GM12801 (cell line): ENCODE measurements around the gene PIP5K1C.

Experiments used
- TF ChIP-seq, protein P1 (sequence below): IDR thresholded peaks from one replicate; pipeline ENCODE4 v1.5.1; 2011; ENCODE audit warnings: control low read depth; ENCODE audit not compliant: insufficient read length; ENCODE audit errors: extremely low read depth

PIP5K1C gene

DNA sequence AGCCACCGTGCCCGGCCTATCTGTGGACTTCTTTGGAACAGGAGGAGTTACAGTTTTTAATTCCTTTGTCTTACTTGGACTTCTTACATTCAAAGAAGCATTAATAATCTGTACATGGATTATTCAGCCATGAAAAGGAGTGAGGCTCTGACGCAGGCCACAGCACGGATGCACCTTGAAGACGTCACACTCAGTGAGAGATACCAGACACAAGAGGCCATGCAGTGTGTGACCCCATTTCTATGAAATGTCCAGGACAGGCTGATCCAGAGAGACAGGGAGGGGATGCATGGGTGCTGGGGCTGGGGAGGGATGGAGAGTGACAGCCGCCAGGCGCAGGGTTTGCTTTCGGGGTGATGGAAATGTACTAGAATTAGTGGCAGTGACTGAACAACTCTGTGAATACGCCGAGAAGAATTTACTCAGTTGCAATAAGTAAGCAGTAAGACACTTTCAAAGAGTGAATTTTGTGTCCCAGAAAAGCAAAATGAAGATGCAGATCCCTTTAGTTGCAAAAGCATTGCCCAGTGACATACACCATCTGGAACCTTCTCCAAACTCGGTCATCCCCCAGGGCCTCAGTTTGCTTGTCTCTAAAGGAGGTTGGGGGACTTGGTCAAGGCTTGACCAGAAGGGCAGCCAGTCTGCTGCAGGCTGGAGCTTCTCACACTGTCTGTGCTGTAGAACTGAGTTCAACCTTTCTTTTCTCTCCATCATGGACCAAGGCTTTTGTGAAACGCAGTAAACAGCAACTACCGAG is 25.3 kb downstream of the PIP5K1C start:
- TF ChIP-seq, protein P1, sequence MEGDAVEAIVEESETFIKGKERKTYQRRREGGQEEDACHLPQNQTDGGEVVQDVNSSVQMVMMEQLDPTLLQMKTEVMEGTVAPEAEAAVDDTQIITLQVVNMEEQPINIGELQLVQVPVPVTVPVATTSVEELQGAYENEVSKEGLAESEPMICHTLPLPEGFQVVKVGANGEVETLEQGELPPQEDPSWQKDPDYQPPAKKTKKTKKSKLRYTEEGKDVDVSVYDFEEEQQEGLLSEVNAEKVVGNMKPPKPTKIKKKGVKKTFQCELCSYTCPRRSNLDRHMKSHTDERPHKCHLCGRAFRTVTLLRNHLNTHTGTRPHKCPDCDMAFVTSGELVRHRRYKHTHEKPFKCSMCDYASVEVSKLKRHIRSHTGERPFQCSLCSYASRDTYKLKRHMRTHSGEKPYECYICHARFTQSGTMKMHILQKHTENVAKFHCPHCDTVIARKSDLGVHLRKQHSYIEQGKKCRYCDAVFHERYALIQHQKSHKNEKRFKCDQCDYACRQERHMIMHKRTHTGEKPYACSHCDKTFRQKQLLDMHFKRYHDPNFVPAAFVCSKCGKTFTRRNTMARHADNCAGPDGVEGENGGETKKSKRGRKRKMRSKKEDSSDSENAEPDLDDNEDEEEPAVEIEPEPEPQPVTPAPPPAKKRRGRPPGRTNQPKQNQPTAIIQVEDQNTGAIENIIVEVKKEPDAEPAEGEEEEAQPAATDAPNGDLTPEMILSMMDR, result no peak

DNA sequence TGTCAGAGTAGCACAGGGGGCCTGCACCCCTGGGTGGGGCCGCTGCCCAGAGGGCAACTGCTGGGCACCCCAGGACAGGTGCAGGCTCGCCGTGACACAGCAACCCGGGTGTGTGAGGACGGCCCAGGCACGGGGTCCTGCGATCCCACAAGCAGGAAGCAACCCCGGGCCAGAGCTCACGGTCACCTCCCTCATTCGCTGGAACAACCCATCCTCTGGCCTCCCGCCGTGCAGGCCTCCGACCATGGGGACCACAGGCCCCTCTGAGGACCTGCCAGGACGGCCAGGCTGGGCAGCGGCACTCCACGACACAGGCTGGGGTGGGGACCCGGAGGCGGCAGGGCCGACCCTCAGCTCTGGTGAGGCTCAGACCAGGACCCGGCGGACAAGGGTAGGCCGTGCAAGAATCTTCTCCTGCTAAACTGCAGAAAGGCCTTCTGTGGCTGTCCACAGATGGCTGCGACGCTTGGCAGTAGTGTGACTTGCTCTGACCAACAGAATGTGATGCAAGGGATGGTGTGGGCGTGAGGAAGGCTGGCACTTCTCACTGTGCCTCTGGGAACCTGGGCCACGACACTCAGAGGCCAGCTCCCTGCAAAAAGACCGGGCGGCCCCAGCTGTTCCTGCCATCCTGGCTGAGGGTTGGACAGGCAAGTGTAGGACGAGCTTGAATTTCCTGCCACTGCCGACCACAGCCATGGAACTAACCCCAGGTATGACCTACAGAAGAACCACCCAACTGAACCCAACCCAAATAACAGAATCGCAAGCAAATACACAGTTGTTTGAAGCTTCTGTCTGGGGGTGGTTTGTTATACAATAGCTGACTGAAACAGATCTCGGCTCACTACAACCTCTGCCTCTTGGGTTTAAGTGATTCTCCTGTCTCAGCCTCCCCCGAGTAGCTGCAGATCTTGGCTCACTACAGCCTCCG is 26.5 kb downstream of the PIP5K1C start:
- TF ChIP-seq, protein P1, result no peak

DNA sequence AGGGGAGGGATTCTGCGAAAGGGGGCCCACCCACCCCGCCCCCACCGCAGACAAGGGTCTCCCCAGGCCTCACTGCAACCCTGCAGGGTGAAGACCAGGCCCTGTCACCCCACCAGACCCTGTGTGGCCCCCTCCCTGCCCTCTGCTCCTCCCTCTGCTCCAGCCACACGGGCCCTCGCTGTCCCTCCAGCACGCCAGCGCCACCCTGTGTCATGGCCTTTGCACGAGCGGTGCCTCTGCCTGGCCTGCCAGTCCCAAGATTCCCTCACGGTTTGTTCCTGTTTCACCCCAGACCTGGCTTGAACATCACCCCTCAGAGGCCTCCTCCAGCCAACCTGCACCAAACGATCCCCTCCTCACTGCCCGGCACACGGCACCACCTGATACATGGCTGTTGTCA is 27.3 kb downstream of the PIP5K1C start:
- TF ChIP-seq, protein P1, result no peak

DNA sequence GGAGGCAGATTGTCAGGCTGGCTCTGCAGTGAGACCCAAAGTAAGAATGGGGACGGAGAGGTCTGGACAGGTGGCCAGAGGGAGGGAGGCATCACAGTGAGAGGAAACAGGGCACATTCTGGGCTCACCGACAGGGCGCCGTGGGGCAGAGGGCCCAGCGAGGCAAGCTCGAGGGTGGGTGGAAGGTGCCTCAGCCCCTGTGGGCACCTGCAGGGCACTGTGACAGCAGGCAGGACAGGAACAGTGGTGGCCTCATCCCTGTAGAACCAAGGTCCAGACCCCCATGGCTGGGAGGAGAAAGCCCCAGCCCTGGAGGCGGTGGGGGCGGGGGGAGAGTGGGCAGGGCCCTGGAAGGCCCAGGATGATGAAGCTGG is 27.7 kb downstream of the PIP5K1C start:
- TF ChIP-seq, protein P1, result no peak

DNA sequence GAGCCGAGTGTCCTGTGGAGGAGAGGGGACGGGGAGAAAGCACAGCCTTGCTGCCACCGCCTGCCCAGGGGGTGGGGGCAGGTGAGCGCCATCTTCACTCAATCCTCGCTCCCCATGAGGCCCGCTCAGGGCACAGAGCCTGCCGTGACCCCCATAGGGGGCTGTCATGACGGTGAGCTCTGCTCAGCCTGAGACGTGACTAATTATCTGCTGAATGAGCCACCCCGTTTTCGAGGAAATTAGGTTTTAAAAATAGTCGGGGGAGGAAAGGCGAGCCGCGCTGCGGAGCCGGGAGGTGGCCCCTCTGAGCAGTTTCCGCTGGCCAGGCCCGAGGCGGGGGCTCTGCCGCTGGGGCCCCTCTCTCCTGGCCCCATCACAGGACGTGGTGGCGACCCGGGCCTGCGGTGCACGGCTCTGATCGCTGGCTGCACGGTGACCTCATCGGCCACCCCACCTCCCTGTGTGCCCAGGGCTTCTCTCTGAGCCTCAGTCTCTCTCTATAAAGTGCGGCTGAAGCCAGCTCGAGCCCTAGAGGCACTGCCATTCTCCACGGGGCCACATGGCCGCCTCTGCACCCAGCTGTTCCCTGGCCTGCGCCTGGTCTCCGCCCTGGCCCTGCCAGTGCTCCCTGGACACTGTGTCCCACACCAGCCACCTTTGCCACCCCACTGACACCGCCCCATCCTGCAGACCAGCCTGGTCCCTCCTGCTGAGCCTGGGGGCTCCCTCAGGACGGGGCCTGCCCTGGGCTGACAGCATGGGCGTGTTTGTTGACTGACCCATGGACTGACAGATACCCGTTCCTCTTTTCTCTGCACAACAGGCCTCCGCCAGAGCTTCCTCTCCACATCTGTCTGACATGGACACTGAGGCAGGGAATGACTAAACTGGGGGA is 28.3 kb downstream of the PIP5K1C start:
- TF ChIP-seq, protein P1, result no peak

DNA sequence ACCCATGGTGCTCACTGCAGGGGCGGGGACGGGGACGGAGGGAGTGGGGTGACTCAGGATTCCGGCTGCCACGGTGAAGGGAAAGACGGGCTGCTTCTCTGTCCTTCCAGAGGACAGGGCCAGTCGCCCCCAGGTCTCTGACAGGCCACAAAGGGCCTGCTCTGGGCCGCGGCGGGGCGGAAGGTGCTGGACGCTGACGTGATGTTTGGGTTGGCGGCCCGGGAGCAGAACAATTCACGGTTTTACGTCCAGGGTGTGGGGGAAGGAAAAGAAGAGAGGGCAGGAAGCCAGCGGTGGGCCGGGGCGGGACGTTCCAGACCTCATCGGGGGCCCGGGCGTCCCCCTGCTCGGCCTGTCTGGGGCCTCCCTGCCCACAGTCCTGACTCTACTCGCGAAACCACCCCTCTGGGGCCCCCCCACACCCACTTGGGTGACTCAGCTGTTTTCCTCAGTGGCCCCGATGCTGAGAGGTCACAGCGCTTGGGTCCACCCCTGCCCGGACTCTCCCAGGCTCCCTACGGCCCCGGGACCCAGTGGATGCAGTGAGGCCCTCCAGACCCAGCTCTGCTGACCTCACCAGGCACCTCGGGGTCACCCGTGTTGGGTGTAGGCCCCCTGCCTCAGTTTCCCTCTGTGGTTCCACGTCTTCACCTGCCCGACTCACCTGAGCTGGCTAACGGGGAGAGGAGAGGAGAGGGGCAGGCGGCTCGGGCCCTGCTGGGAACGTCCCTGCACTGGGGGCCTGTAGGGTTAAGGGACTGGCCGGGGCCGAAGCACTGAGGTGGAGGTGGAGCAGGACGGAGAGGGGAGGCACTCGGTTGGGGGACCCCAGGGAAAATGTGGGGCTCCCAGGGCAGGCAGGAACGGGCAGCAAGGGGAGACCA is 29.2 kb downstream of the PIP5K1C start:
- TF ChIP-seq, protein P1, result no peak
